ENCODE data around the gene MORN1.

- TF ChIP-seq EP300 (IDR thresholded peaks at IDR 0.05) (no peak), POLR2A (IDR thresholded peaks at IDR 0.05) (no peak), POLR2AphosphoS5 (IDR thresholded peaks at IDR 0.05) (no peak), CTCF (IDR thresholded peaks at IDR 0.05) (peak; percentile 1 to 53)
Measured at GRCh38 chr1:2382621-2383361, 8.6 kb downstream of the MORN1 start.
